ENCODE measurements around the gene CNPPD1. TPM values are rescaled to one million over a fixed set of nuclear protein-coding genes. Genes with fewer than 3 reads are reported as not detected.

The CNPPD1 gene
- total RNA-seq, 1 donor from 2014 or later = 70.8 TPM

DNA sequence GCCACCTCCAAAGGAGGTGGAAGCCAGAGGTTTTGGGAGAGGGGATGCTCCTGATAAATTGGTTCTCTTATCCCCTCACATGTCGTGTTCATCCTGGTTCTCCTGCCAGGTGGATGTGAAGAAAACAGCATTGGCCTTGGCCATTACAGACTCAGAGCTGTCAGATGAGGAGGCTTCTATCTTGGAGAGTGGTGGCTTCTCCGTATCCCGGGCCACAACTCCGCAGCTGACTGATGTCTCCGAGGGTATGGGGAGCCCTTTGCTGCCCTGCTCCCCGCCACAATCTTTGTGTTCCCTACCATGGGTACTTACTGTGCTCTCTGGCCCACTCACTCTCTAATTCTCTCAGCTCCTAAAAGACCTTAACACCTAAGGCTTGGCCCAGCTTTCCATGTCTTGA lies 4.8 kb upstream of the CNPPD1 start:
- intact Hi-C loops (cut with micrococcal nuclease) = no loop called here

DNA sequence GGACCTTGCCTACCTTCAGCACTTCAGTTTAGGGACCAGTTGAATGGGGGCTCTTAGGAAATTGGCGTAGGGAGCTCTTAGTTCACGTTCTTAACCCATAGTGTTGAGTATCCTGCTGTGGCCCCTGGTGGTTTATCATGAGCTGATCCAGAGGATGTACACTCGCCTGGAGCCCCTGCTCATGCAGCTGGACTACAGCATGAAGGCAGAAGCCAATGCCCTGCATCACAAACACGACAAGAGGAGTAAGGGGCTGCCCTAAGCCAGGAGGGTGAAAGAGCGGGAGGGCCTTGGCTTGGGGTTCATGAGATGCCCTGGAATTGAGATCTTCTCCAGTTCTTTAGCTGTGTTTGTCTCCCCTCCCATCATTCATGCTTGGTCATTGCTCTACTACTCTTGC lies 4.2 kb upstream of the CNPPD1 start:
- intact Hi-C loops (cut with micrococcal nuclease) = no loop called here

DNA sequence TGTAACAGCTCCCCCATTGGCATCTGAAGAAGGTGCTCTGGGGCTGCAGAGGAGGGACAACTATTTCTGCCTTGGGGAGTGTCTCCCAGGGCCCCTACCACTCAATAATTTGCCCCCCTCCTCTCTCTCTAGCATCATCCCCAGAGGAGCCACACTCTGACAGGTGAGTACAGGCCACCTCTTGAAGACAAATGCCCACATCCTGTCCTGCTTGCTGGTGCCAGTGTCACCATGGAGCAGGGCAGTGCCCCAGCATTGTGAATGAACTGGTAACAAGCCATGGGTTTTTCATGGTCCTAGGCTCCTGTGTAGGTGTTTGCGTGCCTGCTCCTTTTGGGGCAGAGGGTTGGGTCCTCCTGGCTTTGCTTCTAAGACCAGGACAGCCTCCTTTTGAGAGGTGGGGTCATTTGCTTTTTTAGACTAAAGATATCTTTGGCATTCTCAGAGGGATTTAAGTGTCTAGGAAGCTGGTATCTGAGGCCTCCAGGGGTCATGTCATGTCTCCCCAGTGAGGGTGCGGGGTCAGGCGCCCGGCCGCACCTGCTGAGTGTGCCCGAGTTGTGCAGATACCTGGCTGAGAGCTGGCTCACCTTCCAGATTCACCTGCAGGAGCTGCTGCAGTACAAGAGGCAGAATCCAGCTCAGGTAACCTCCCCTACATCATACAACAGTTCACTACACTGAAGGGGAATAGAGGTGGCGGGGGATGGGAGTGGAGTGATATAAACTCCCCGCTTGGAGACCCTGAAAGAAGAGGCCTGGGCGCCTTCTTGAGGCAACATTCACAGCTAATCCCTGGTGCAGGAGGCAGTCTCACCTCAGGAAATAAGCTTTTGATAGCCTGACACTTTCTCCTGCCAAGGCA lies 3.1 kb upstream of the CNPPD1 start:
- intact Hi-C loops (cut with micrococcal nuclease) = loop anchor here (5.0 kb wide), 6 partner anchors 117 to 953 kb away; partner anchors contain the start of genes CHPF, CNOT9, CTDSP1 and STK11IP

DNA sequence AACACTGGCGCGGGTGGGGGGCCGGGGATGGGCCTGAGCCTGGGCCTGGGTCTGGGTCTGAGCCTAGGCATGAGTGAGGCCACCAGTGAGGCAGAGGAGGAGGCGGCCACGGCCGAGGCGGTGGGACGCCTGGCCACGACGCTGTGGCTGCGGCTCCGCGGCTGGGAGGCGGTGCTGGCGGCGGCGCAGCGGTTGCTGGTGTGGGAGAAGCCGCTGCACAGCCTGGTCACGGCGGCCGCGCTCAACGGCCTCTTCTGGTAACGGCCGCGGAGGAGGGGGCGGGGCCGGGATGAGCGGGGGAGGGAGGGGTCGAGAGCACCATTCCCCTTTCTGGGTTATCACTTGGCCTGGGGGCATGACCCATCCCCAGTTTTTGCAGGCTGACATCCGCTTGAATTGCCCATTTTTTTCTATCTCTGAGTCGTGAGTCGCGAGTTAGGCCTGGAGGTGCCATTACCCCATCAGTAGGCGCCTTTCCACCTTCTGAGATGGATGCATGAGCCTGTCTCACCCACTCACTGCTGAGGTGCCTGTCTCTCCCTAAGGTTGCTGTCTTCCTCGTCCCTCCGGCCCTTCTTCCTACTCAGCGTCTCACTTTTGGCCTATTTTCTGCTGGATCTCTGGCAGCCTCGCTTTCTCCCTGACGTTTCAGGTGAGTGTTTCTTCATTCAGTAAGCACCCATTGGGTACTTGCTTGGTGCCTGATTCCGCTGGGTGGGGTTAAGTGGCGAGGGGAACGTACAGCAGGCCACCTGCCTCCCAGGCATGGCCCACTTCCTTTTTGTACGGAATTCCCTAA lies 1.9 kb upstream of the CNPPD1 start:
- intact Hi-C loops (cut with micrococcal nuclease) = loop anchor here (1.0 to 5.0 kb wide), 8 partner anchors 28 to 951 kb away; partner anchors contain the start of genes ANKZF1, ATG9A, CHPF and CNOT9

DNA sequence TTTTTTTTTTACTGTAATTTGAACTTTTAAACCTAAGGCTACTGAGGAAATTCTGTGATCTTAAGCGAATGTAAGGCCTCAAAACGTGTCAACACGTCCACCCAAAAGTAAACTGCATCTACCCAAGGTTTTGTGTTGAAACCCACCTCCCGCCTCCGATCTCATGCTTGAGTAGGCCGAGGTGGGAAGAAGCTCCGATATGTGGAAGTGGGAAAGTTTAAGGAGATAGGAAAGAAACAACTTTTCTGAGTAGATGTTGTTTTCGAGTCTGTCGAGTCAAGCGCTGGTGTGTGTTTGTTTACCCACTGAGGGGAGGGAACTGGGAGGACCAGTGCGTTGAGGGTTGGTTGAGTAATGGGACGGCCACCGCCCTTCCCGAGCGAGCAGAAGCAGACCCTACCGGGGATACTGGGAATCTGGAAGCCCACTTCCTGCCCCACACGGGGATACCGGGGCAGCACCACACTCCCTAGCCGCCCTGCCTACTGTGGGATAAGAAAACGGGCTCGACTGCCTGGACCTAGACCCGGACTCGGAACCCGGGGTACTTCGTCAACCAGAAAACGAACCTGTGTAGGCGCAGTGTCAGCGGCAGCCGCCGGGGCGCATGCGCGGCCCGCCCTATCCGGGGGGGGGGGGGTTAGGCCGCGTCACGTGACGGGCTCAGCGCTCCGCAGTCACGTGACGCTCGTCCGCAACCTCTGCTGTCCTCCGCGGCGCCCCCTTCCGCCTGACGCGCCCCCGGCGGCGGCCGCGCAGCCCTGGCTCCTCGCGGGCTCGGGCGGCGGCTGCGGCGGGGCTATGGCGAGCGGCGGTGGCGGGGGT lies 1.0 kb upstream of the CNPPD1 start, which contains the start of gene RETREG2:
TSS of gene RETREG2 (plus strand) at position 724 of the 825 bp plus-strand sequence. CDS start at position 802, 78 bp downstream.
- intact Hi-C loops (cut with micrococcal nuclease) = loop anchor here (1.0 to 5.0 kb wide), 16 partner anchors 17 to 950 kb away; partner anchors contain the start of genes ABCB6, ANKZF1, ATG9A and CHPF

DNA sequence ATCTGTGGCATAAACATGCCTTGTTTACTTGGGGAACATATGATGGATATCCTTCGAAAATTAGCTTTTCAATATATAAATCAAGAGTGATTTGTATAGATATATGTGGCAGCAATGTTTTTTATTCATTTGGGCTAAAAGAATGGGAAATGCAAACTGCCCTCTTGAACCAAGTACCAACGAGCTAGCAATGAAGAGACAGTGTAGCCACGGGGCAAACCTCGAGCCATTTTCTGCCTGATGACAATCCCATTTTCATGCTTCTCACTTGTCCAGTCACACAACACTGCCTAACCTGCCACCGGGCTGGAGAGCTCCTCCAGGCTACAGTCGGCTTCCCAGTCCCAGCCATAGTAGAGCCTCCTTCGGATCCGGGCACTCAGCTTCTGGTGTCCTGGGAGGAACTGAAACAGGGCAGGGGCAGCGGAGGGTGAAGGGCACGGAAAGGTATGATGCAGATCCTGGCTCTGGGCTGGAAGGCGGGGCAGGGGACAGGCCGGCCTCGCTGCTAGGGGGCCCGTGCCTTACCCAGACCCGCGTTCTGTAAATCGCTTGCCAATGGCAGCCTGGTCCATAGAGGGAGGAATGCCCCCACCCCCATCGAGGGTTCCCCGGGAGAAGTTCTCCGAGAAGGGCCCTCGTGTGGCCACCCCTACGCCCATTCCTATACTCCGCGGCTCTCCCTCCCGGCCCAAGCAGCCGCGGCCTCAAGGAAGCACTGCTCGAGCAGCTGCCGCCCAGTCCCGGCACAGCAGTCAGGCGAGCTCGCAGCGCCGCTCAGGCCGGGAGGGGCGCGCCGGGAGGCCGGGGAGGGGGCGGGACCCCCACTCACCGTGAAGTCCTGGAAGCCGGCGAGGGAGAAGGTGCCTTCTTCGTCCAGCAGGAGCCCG lies 552 bp downstream of the CNPPD1 start:
- intact Hi-C loops (cut with micrococcal nuclease) = loop anchor here (2.0 to 5.0 kb wide), 8 partner anchors 43 to 949 kb away; partner anchors contain the start of genes ABCB6, CHPF, CNOT9 and CTDSP1

DNA sequence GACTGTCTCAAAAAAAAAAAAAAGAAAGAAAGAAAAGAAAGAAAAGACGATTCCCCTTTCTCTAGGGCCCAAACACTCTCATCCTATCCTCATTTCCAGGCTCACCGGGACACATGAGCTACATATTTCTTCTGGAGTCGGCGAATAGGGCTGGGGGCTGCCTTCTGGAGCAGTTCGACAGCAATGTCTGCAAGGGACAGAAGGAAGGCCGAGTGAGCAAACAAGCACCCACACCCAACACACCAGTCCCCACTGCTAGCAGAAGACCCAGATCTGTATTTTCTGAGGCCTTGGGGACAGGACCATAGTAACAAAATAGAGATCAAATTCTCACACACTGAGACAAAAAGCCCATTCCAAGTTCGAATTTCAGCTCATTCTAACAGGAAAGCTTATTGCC lies 1.2 kb downstream of the CNPPD1 start:
- intact Hi-C loops (cut with micrococcal nuclease) = loop anchor here (5.0 kb wide), 6 partner anchors 122 to 948 kb away; partner anchors contain the start of genes CHPF, CNOT9, CTDSP1 and STK11IP

DNA sequence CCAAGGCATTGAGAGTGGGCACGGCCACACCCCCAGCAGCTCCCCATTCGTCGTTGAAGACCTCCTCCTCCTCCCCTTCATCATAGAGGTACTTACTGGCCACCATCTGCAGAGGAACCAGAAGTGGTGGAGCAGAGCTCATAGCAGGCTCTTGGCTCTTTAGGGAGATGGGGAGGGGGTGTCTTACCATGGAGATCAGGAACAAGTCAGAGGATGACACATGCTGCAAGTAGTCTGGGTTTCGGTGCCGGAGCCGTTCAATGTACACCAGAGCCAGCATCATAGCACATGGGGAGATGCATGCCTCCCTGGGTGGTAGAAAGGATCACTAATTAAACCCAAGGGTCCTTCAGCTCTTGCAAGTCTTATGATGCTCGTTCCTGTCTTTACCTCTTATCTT lies 1.9 kb downstream of the CNPPD1 start:
- intact Hi-C loops (cut with micrococcal nuclease) = loop anchor here (5.0 kb wide), 6 partner anchors 122 to 948 kb away; partner anchors contain the start of genes CHPF, CNOT9, CTDSP1 and STK11IP

DNA sequence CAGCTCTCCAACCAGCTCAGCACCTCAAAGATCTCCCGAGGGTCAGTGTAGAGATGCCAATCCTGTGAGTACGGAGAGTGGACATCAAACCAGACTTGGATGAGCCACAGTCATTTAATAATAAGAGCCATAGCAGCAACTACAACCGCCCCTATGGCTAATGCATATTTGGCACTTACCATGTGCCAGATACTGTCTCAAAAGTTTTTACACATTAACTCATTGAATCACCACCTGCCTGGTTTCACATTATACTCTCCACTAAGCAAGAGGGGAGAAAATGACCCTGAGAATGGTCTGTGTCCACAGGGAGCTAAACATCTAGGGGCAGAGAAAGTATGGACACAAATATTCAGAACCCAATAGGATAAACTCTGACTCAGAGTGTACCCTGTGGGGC lies 2.6 kb downstream of the CNPPD1 start:
- intact Hi-C loops (cut with micrococcal nuclease) = no loop called here

DNA sequence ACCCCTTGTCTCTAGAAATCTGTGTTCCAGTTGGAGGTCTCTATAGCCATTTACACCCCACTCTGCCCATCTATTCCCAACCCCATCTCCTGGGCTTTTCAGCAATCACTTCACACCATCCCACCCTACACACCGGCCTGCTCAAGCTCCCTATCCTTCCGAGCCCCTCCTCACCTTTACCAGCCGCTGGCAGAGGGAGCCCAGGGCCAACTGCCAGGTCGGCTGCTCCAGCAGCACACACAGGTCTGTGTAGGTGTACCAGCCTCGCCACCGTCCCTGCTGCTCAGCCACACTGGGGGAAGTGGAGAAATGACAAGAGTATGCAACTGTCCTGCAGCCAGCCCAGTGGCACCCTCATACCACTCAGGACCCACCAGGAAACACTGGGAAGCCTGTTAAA lies 3.5 kb downstream of the CNPPD1 start:
- intact Hi-C loops (cut with micrococcal nuclease) = no loop called here

DNA sequence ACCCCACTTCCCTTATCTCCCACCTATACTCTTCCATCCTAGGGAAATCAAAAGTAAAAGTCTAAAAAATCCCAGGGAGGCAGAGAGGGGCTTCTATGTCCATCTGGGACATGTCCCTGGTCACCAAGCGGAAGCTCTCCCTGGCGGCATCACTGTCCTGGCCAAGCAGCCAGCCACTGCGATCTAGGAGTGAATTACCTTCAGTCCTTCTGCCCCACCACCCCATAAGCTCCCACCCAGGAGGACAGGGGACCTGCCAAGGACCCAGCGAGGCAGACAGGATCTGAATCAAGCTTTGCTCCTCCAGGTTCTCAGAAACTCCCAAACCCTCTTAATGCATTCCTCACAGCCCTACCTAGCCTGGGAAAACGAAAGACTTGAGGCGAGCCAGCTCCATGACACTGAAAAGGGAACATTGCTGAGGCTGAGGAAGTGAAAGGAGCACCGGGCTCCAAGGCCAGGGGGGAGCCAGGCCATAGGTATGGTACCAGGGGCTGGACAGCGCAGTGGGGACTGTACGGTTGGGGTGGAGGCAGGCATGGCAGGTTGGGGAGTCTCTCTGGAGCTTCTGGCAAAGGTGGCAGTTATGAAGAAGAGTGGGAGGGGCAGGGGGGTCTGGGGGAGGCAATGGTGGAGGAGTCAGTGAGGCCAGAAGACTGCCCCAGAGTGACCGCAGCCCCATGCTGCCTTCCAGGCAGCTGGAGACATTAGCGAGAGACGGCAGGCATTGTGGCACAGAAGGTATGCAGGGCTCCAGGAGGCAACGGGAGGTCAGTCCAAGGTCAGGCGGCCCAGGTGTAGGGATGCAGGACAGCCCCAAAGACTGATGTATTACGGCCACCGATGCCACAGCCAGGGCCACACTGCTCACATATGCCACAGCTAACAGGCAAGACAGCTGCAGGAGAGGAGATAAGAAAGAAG lies 4.2 kb downstream of the CNPPD1 start:
- intact Hi-C loops (cut with micrococcal nuclease) = no loop called here

DNA sequence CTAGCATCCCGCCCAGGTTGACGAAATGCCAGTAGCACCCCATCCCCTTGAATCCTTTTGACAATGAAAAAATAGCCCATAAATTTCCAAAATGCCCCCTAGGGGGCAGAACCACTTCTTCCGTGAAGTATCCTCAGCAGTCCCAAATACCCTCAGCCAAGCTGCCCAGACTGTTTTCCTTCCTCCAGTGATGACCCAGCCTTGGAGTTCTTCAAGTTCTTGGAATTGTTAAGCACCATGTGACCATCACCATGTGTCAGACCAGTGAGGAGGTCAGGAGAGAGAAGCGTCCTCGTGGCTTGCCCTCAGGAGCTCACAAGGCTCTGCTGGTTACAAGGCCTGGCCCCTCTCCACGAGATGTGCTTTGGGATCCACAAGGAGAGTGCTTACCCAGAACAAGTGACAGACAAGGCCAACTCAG lies 5.5 kb downstream of the CNPPD1 start:
- intact Hi-C loops (cut with micrococcal nuclease) = loop anchor here (1.0 kb wide), 1 partner anchor 11 kb away; the partner anchor contains the start of gene NHEJ1

DNA sequence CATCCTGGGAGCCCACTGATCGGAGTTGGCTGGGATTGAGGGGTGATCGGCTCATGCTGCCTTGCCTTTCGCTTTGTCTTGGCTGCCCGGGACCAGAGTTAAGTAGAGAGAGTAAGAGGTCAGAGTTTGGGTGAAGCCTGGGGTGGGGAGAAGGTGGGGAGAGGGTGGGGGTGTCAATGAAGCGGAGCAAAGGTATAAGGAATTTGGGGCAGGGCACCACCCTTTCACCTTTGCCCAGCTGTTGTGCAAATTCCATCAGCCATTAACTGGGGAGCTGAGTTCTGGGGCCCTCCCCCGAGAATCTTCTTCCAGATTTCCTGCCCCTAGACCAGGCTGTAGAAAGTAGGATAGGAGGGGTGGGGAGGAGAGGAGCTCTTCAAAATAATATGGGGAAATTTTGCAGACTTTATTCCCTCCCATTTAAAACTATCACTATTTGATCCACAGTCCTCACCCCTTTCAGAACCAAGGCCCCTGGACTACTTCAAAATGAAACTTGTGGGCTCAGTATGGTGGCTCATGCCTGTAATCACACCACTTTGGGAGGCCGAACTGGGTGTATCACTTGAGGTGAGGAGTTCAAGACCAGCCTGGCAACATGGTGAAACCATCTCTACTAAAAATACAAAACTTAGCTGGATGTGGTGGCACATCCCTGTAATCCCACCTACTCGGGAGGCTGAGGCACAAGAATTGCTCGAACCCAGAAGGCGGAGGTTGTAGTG lies 6.6 kb downstream of the CNPPD1 start, which contains the start of gene SLC23A3:
TSS of gene SLC23A3 (minus strand) at position 100 of the 725 bp plus-strand sequence. CDS start at position 55, 45 bp downstream.
- intact Hi-C loops (cut with micrococcal nuclease) = no loop called here

DNA sequence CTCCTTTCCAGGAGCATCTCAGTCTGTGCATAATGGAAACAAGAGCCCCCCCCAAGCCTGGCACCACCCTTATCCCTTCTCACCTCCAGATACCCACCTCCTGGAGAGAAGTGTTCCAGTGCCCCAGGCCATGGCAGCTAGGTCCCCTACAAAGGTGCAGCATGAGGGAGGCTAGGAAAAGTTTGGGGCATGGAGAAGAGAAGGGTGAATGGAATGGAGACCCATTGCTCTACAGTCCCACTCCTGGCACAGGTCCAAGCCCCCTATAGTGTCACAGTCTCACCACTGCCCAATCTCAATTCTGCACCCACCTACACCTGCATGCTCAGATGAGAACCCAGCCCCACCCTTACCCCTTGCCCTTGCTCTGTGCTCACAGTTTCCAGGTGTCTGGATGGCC lies 7.8 kb downstream of the CNPPD1 start:
- intact Hi-C loops (cut with micrococcal nuclease) = no loop called here

DNA sequence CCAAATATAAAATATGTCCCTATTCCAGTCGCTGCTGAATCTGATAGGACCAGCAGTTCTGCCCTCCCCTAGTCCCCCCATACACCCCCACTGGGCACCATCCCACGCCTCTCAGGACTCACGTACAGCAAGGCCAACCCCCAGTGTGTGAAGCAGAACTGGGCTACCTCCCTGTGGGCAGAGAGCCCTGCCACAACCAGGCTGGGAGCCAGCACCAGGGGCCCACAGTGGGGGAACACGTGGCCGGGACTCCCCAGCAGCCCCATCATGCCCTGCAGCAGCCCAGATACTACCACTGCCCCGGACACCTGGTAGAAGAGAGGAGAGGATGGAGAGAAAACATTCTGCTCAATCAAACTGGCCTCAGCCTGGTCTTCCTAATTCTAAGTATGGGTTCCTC lies 8.2 kb downstream of the CNPPD1 start:
- intact Hi-C loops (cut with micrococcal nuclease) = no loop called here

DNA sequence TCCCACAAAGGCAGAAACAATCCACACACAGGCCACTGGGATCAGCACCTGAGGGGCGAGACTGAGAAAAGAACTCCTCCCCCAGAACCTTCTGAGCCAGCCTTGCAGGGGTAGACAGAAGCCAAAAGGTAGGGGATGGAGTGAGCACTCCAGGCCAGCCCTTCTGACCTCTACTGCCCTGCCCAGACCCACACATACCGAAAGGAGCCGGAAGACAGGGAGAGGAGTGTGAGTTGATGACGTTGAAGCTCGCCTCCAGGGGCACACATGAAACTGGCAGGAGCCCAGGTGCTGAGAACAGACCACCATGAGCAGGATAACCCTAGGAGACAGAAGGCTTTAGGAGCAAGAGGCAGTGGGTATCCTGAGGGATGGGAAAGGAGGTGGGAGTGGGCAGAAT lies 8.7 kb downstream of the CNPPD1 start:
- intact Hi-C loops (cut with micrococcal nuclease) = no loop called here

DNA sequence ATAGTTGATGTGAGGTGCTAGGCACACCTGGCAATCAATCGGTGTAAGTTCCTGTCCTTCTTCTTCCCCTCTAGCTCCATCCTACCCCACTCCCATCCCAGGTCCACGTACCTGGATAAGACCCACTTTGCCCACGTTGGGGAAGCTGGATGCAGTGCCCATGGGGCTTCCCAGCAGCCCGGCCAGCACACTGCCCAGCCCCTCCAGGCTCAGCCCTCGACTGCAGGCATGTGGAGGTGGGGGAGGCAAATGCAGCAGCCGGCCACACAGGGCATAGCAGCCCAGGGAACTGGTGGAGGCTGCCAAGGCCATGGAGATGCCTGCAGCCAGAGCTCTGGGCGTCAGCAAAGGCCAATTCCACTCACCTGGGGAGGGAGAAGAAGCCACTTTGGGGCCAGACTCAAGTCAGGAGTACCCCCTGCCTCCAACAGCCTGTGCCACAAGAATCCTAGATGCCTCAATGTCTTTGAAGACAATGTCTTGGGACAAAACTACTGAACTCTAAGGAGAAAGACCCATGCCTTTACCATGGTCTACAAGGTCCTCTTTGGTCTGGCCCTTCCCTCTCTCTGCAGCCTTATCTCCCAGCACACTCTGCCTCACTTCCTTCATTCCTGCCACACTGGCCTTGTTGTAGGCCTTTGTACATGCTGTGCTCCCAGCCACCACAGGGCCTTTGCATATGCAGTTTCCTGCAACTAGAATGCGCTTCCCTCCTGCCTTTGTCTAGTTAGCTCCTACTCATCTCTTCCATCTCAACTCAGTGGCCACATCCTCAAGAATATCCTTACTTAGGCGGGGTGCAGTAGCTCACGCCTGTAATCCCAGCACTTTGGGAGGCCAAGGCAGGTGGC lies 11.4 kb downstream of the CNPPD1 start:
- intact Hi-C loops (cut with micrococcal nuclease) = no loop called here
